ENCODE results near the gene GEMIN2.

The GEMIN2 gene

DNA sequence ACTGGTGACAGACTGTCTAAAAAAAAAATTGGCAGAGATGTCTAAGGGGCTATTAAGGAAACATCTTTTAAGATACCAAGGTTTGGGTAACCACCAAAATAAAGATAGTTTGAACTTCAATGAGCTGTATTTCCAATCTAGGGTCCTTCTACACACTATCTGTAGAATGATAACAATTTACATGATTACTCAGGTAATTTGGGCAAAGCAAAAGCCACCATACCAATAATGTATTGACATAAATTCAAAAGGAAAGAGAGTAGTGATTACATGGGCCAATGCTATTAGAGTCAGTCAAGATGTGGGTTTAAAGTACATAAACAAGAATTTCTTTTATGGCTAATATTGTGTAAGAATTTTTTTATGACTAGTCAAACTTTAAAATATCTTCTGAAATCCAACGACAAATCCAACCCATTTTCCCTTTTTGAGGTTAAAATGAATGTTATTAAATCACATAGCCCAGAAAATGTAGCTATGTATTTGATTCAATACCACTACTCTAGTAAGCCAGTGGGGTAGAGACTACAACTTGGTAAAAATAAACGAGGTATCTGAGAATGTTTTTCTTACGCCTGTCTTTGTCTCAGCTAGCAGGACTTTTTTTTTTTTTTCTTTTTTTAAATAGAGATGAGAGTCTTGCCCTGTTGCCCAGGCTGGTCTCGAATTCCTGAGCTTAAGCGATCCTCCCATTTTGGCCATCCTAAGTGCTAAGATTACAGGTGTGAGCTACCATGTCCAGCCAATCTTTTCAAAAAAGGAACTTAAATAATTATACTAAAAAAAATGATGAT, 71.3 kb downstream of the GEMIN2 start:
- peaks cover 19% of the 10 kb centered on the region for H3K36me3 ChIP-seq (ENCODE audit: control insufficient read depth, insufficient read depth, low read length)
- no peak for TF ChIP-seq CTCF (IDR thresholded peaks at IDR 0.05; ENCODE audit: insufficient read depth, low read length, poor library complexity, severe bottlenecking)
- DNase-seq (ENCODE audit: extremely low read depth, insufficient read length), result no peak
- no peak overlapping the region for H3K4me3 ChIP-seq (replicated peaks; ENCODE audit: low read depth, low read length)
- H3K27me3 ChIP-seq (replicated peaks; ENCODE audit: control insufficient read depth, insufficient read depth, low read length), result no peaks in the 10 kb centered on the region

Measured in GM06990 (cell line).